ENCODE data around the gene ANKRD63. TPM values are rescaled to one million over a fixed set of nuclear protein-coding genes. Genes with fewer than 3 reads are reported as not detected.

Gene ANKRD63
- total RNA-seq, 1 experiment from 2014 or later: 1.2 TPM

- CTCF ChIA-PET: interaction anchor here (0.6 to 4.1 kb wide), 7 partner anchors 33 to 553 kb away, joined by 3 to 86 read pairs (median 3); partner anchors contain the start of gene PAK6
These were observed 10.3 kb downstream of the ANKRD63 start for GRCh38 chr15:40272485-40273056.

GRCh38 chr15:40271685-40272484 lies 11.0 kb downstream of the ANKRD63 start:
- Histone ChIP-seq H3K4me1 (ENCODE audit: insufficient read depth, low read length) (peaks cover 8% of the 10 kb centered on the region), H3K9ac (ENCODE audit: low read length) (no peak overlapping the region), H3K4me3 (ENCODE audit: low read length) (no peak overlapping the region), H3K27ac (ENCODE audit: low read length) (no peak overlapping the region), H3K9me2 (replicated peaks; ENCODE audit: low read length) (no peaks in the 10 kb centered on the region), H2AFZ (ENCODE audit: low read length) (no peak overlapping the region), H3K36me3 (ENCODE audit: low read depth, low read length) (peaks cover 9% of the 10 kb centered on the region), H4K20me1 (ENCODE audit: low read length) (no peaks in the 10 kb centered on the region), H3K4me2 (ENCODE audit: low read length) (no peak overlapping the region), H3F3A (ENCODE audit: low read length, unreplicated experiment) (no peaks in the 10 kb centered on the region), H3K27me3 (ENCODE audit: low read length) (no peaks in the 10 kb centered on the region), H3K79me2 (ENCODE audit: low read length) (no peaks in the 10 kb centered on the region), H3K9me3 (ENCODE audit: low read length) (no peaks in the 10 kb centered on the region)
- intact Hi-C loops (cut with micrococcal nuclease): loop anchor here (5.0 kb wide), 1 partner anchor 35 kb away; the partner anchor contains the start of gene PAK6
- ChIA-PET CTCF (interaction anchor here (0.6 to 4.1 kb wide), 4 partner anchors 33 to 234 kb away, joined by 3 to 86 read pairs (median 5); partner anchors contain the start of gene PAK6), POLR2A (ENCODE audit: unreplicated experiment) (no interaction called here)
- ATAC-seq (no peak), DNase-seq (no peak)
- TF ChIP-seq EZH2phosphoT487 (IDR thresholded peaks at IDR 0.05; ENCODE audit: borderline replicate concordance, low read length) (no peak), EZH2 (IDR thresholded peaks at IDR 0.05; ENCODE audit: low read length, unreplicated experiment) (no peak), CTCF (conservative IDR thresholded peaks at IDR 0.05; ENCODE audit: low read depth, low read length) (no peak)
- BruUV-seq (replicated peaks): no TSS peak

More at GRCh38 chr15:40272485-40273056, 10.3 kb downstream of the ANKRD63 start:
- Histone ChIP-seq H2AFZ (ENCODE audit: low read length) (no peak overlapping the region), H3K27me3 (ENCODE audit: low read length) (no peaks in the 10 kb centered on the region), H3K9me2 (replicated peaks; ENCODE audit: low read length) (no peaks in the 10 kb centered on the region), H3K36me3 (ENCODE audit: low read depth, low read length) (peaks cover 9% of the 10 kb centered on the region), H3K9me3 (ENCODE audit: low read length) (no peaks in the 10 kb centered on the region), H3K9ac (ENCODE audit: low read length) (no peak overlapping the region), H3K79me2 (ENCODE audit: low read length) (no peaks in the 10 kb centered on the region), H4K20me1 (ENCODE audit: low read length) (no peaks in the 10 kb centered on the region), H3F3A (ENCODE audit: low read length, unreplicated experiment) (no peaks in the 10 kb centered on the region), H3K4me2 (ENCODE audit: low read length) (no peak overlapping the region), H3K4me1 (ENCODE audit: insufficient read depth, low read length) (peaks cover 2% of the 10 kb centered on the region), H3K4me3 (ENCODE audit: low read length) (no peak overlapping the region), H3K27ac (ENCODE audit: low read length) (no peak overlapping the region)
- no TSS peak for BruUV-seq (replicated peaks)
- ATAC-seq (peak; percentile 58), DNase-seq (peak; percentile 36)
- TF ChIP-seq CTCF (conservative IDR thresholded peaks at IDR 0.05; ENCODE audit: low read depth, low read length) (peak; percentile 53), EZH2phosphoT487 (IDR thresholded peaks at IDR 0.05; ENCODE audit: borderline replicate concordance, low read length) (no peak)
- POLR2A ChIA-PET (ENCODE audit: unreplicated experiment): no interaction called here
- intact Hi-C loops (cut with micrococcal nuclease): loop anchor here (5.0 kb wide), 1 partner anchor 35 kb away; the partner anchor contains the start of gene PAK6
